Ramos (cell line): ENCODE data around the gene CDKL4.
"Not testable (repeated sequence)": the region's sequence is repeated elsewhere in the genome, so short reads cannot be mapped to it uniquely, and the experiment has no call there.

Source experiments
- in situ Hi-C: fragments of 300-500 bp; cut with MboI; formaldehyde crosslinking; loops from one replicate; pipeline ENCODE4 v1.14.3; 2022; ENCODE audit warnings: low sequenced_read_pairs; ENCODE audit not compliant: unreplicated experiment

Gene CDKL4

DNA sequence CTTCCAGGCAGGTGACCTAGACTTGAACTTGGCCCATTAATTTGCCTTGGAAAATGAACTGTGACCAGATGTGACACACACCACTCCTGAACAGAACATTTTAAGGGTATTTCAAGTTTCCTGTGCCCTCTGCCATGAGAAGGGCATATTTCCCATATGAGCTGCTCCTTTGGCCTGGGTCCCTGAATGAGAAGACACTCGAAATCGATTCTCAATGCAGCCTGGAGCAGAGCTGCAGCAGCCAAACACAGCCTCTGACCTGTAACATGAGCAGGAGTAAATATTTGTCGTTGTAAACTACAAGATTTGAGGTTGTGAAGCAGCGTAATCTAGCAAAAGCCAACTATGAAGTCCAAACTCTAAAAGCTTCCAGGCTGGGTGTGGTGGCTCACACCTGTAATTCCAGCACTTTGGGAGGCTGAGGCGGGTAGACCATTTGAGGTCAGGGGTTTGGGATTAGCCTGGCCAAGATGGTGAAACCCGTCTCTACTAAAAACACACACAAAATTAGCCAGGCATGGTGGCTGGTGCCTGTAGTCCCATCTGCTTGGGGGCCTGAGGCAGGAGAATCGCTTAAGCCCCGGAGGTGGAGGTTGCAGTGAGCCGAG lies 92.8 kb downstream of the CDKL4 start:
- in situ Hi-C loops: no loop called here

DNA sequence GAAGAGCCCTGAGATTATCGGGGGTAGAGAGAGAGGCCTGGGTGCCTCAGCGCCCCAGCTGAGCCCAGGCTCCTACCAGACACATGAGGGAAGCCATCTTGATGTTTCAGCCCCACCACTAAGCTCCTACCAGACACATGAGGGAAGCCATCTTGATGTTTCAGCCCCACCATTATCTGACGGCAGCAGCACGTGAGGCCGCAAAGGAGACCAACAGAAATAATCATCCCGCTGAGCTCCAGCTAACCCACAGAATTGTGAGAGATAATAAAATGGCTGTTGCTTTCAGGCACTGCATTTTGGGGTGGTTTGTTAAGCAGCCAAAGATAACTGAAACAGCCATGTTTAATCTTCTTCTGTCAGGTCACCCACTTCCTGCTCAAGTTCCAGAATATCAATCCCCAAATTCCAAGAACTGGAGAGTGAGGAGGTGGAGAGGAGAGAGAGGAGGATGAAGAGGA lies 93.6 kb downstream of the CDKL4 start:
- in situ Hi-C loops: no loop called here

- in situ Hi-C loops: no loop called here
These were observed 97.1 kb downstream of the CDKL4 start for GRCh38 chr2:39146630-39147029.

DNA sequence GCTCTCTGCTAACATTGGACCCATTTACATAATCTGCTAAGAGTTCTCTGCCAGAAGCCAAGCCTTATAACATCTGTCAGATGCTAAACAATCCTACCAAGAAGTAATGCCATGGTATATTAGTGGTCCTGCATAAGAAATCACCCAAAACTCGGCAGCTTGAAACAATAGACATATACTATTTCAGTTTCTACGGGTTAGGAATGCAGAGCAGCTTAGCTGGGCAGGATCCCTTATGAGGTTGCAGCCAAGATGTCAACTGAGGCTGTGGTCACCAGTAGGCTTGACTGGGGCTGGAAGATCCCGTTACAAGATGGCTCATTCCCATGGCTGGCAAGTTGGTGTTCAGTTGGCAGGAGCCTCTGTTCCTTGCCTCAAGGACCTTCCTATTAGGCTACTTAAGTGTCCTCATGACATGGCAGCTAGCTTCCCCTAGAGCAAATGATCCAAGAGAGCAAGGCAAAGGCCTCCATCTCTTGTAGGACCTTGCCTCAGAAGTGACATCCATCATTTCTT lies 97.8 kb downstream of the CDKL4 start:
- in situ Hi-C loops: no loop called here

DNA sequence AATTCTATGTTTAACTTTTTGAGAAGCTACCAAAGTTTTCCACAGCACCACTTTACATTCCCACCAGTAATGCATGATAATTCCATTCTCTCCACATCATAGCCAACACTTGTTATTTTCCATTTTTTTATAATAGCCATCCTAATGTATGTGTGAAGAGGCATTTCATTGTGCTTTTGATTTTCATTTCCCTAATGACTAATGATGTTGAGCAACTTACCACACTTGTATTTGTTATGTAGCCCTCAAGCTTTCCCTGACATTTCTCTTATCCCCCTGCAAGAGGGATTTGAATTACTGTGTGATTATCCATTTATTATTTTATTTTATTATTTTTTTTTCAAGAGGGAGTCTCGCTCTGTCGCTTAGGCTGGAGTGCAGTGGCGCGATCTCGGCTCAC lies 99.4 kb downstream of the CDKL4 start:
- in situ Hi-C loops: no loop called here

DNA sequence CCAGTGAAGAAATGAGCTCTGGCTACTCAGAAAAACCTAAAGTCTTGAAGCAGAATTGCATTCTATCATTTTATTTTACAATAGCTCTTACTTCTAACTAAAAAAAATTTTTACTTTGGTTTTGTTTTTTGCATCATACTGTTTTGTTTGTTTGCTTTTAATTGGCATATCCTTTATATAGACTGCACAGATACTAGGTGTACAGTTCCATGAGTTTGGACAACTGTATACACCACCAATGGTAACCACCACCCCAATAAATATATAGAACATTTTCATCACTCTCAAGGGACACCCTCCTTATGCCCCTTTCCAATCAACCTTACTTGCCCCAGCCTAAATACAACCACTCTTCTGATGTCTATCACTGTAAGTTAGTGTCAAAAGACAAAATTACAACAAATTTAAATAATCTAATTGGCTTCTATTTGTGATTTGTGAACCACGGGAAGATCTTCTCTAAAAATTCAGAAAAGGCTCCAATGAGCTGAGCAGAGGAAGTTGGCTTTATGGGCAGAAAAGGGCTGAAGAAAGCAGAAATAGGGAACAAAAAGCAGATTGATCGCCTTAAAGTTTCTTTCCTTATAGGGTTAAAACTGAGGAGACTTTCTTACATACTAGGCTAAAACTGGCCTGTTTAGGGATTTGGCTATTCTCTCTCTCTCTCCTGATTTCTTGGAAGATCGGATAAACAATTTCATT lies 100.7 kb downstream of the CDKL4 start:
- in situ Hi-C loops: no loop called here

GRCh38 chr2:39141334-39142271 lies 102.2 kb downstream of the CDKL4 start:
- in situ Hi-C loops: no loop called here

DNA sequence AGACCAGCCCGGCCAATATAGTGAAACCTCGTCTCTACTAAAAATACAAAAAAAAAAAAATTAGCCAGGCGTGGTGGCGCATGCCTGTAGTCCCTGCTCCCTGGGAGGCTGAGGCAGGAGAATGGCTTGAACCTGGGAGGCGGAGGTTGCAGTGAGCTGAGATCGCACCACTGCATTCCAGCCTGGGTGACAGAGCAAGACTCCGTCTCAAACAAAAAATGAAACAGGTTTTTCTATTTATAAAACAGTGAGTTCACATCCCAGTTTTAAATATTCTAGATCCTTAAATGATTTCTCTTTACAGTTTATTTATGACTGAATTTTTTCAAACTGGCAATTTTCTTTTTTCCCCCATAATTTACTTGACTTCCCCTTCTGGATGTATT lies 102.8 kb downstream of the CDKL4 start:
- in situ Hi-C loops: not testable (repeated sequence)

DNA sequence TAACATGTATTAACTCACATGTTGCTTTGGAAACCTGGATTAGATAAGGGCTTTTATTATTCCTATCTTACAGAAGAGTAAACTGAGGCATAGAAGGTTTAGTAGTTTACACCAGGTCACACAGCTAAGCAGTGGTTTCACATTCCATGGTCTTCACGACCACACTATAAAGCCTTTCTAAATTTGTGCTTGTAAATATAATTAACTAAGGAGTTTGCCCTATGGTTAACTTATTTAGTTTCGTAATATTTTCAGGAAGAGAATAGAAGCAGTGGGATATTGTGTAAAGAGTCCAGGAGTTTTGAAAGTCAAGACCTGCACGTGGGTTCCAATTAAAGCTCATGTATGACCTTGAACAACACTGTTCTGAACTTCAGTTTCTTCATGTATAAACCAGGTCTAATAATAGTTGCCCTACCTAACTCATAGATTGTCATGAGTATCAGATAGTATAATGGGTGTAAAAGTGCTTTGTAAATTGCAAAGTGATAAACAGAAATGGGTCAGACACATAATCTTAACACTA lies 103.4 kb downstream of the CDKL4 start:
- in situ Hi-C loops: no loop called here

GRCh38 chr2:39139511-39140237 lies 104.1 kb downstream of the CDKL4 start:
- in situ Hi-C loops: no loop called here

GRCh38 chr2:39138837-39139211 lies 104.9 kb downstream of the CDKL4 start:
- in situ Hi-C loops: no loop called here

- in situ Hi-C loops: not testable (repeated sequence)
These were observed 105.5 kb downstream of the CDKL4 start for GRCh38 chr2:39138187-39138836.

GRCh38 chr2:39136799-39137198 lies 107.0 kb downstream of the CDKL4 start:
- in situ Hi-C loops: no loop called here

DNA sequence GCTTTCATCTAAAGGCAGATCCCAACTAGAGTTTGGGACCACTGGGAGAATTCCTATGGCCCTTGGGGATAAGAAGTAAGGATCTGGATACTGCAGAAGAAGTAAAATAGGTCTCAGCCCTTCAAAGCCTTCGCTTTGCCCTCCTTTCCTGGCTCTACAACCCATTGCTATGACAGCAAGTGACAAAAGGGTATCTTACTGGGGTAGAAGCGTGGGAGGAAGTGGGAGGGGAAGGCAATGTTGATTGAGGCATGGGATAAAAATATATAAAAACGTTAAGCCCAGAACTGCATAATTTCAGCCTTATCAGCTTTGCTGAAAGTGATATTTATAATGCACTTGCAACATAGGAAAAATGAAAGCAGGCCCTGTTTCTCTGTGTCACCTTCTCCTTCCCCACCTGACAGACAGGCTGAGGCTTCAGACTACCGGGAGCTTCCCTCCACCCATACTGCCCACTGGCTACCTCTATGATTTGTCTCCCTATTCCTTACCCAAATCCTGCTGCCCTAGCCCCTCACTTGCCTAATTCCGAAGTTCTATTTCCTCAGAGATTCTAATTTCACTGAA lies 108.0 kb downstream of the CDKL4 start:
- in situ Hi-C loops: no loop called here

- in situ Hi-C loops: no loop called here
These were observed 110.4 kb downstream of the CDKL4 start for GRCh38 chr2:39133215-39133851.

DNA sequence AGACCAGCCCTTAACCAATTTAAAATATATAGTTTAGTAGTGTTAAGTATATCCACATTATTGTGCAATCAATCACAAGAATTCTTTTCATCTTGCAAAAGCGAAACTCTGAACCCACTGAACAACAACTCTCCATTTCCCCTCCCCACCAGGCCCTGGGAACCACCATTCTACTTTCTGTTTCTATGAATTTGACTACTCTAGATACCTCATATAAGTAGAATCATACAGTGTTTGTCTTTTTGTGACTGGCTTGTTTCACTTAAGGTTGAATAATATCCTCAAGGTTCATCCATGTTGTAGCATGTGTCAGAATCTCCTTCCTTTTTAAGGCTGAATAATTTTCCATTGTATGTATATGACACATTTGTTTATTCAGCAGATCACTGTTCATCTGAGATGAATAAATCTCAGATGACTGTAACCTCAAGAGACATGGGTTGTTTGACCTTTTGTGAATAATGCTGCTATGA lies 114.8 kb downstream of the CDKL4 start:
- in situ Hi-C loops: no loop called here

GRCh38 chr2:39127973-39128372 lies 115.8 kb downstream of the CDKL4 start:
- in situ Hi-C loops: no loop called here
